Smooth muscle cell (in vitro differentiated cells): ENCODE data around the gene IGF2BP3. TPM values are rescaled to one million over a fixed set of nuclear protein-coding genes. Genes with fewer than 3 reads are reported as not detected.
A peak's percentile ranks its signal among the peaks of the same experiment; 100 is the strongest.

Experiments
- DNase-seq: peaks from one replicate; lab custom pipeline; 2025; ENCODE audit not compliant: unreplicated experiment; lab: John Stamatoyannopoulos, UW
- H2AFZ ChIP-seq: fragments of 200-600 bp; sonication (generic); 2 replicates; pipeline ENCODE4 v1.6.0; 2016; ENCODE audit warnings: antibody characterized with exemption, low read depth, mild to moderate bottlenecking
- H3F3A ChIP-seq: fragments of 200-600 bp; sonication (generic); 2 replicates; pipeline ENCODE4 v1.6.0; 2017; ENCODE audit warnings: antibody characterized with exemption, low read depth
- H3K27ac ChIP-seq: fragments of 200-600 bp; sonication (generic); 2 replicates; pipeline ENCODE4 v1.5.1; 2016; ENCODE audit warnings: low read depth, mild to moderate bottlenecking
- H3K27me3 ChIP-seq: fragments of 200-600 bp; sonication (generic); 2 replicates; pipeline ENCODE4 v1.6.1; 2016; ENCODE audit warnings: low read depth, mild to moderate bottlenecking
- H3K36me3 ChIP-seq: fragments of 200-600 bp; sonication (generic); 2 replicates; pipeline ENCODE4 v1.5.1; 2016; ENCODE audit warnings: low read depth
- H3K4me1 ChIP-seq: fragments of 200-600 bp; sonication (generic); 2 replicates; pipeline ENCODE4 v1.5.1; 2016; ENCODE audit warnings: low read depth
- H3K4me2 ChIP-seq: fragments of 200-600 bp; sonication (generic); 2 replicates; pipeline ENCODE4 v1.6.0; 2016; ENCODE audit warnings: mild to moderate bottlenecking
- H3K4me3 ChIP-seq: fragments of 200-600 bp; sonication (generic); 2 replicates; pipeline ENCODE4 v1.5.1; 2016; ENCODE audit warnings: mild to moderate bottlenecking
- H3K79me2 ChIP-seq: fragments of 200-600 bp; sonication (generic); 2 replicates; pipeline ENCODE4 v1.6.0; 2016; ENCODE audit warnings: low read depth, mild to moderate bottlenecking
- H3K9ac ChIP-seq: fragments of 200-600 bp; sonication (generic); 2 replicates; pipeline ENCODE4 v1.6.0; 2016; ENCODE audit warnings: low read depth
- H3K9me3 ChIP-seq: fragments of 200-600 bp; sonication (generic); replicated peaks from 2 replicates; pipeline ENCODE4 v1.5.1; 2016; ENCODE audit warnings: low read depth
- H4K20me1 ChIP-seq: fragments of 200-600 bp; sonication (generic); 2 replicates; pipeline ENCODE4 v1.6.0; 2016; ENCODE audit warnings: low read depth
- CTCF ChIP-seq: fragments of 200-600 bp; sonication (generic); IDR thresholded peaks from 2 replicates; pipeline ENCODE4 v1.5.1; 2017; ENCODE audit warnings: borderline replicate concordance, mild to moderate bottlenecking, antibody characterized with exemption; ENCODE audit not compliant: insufficient read depth, poor library complexity, severe bottlenecking
- WGBS: methylation state at CpG from one replicate; pipeline ENCODE4 v1.1.7; 2016; ENCODE audit warnings: low lambda C conversion rate; 5-methylcytosine and 5-hydroxymethylcytosine counted together
- polyA plus RNA-seq: library from polyadenylated mRNA; unstranded; fragments of >200 nt; fragmentation: Nextera tagmentation; extraction: Ambion mirVana; gene quantifications from 2 replicates; pipeline ENCODE4 v1.2.1, GENCODE V29; 2016
- small RNA-seq: library from RNA; depleted of rRNA; stranded (forward); fragments of <200 nt; gene quantifications from one replicate; pipeline ENCODE3, GENCODE V24; 2014
- total RNA-seq: library from RNA; depleted of rRNA; stranded (reverse); fragments of >200 nt; gene quantifications from 2 replicates; pipeline ENCODE4 v1.2.3, GENCODE V29; 2014

Gene IGF2BP3
- total and polyA plus RNA-seq, 2 experiments from 2014 or later, result 7.9 to 35.2 TPM

DNA sequence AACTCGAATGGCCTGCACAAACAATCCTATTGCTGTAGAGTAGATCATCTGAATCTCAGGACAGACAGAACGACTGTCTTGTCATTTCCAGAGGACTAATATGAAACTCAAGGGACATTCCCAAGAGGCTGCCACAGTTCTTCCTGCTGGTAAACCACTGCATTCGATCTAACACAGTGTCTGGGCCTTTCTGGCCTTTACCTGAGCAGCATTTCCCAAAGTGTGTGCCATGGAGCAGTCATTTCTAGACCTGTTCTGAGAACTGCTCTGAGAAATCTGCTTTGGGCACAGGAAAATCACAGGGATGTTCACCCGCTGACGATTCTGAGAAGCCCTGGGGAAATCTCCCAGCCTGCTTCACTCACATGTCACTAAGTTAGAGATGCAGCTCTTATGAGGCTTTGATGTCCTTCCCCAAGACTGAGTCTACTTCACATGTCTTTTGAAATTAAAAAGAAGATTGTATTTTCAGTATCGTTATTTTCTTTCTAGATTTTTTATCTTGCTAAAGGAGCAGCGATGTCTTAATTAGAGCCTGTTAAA lies 205.3 kb downstream of the IGF2BP3 start:
- Histone ChIP-seq H3K9me3 (no peaks in the 10 kb centered on the region), H4K20me1 (no peaks in the 10 kb centered on the region), H3K4me3 (no peak overlapping the region), H3K27ac (no peak overlapping the region), H3K79me2 (no peaks in the 10 kb centered on the region), H3K9ac (no peak overlapping the region), H3K4me1 (no peaks in the 10 kb centered on the region), H2AFZ (no peak overlapping the region), H3F3A (no peaks in the 10 kb centered on the region), H3K27me3 (peaks cover under 1% of the 10 kb centered on the region), H3K36me3 (no peaks in the 10 kb centered on the region), H3K4me2 (no peak overlapping the region)
- no peak for TF ChIP-seq CTCF
- 85% methylated on average over 7 of the region's 7 CpGs for WGBS
- DNase-seq, result no peak

DNA sequence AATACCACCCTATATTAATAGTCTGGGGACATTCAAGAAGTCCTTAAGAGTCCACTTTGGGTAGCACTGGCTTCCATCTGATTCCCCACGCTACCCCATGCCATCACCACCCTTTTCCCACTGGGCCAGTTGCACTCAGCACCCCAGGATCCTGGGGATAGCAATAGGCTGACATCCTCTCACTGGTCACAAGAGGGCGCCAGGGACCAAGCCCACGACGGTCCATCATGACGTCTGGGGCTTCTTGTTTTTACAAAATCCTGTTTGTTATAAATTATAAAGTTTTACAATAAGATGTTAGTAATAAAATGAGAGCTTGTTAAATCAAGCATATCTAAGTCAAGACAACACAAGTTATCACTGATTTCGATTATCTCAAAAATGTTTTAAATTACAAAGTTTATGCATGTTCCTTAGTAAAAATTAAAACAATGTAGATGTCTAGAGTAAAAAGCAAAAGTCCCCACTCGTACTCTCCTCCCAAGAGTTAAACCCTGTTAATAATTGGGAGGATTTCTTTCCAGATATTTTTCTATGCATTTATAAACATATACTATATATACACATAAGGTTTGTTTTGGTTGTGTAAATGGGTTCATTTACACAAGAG lies 208.3 kb downstream of the IGF2BP3 start:
- peak; percentile 75 for TF ChIP-seq CTCF
- peak; percentile 1 for DNase-seq
- Histone ChIP-seq H3K27ac (no peak overlapping the region), H2AFZ (peak overlapping the region; percentile 47), H3F3A (no peaks in the 10 kb centered on the region), H3K9ac (no peak overlapping the region), H4K20me1 (no peaks in the 10 kb centered on the region), H3K9me3 (no peaks in the 10 kb centered on the region), H3K27me3 (no peaks in the 10 kb centered on the region), H3K36me3 (no peaks in the 10 kb centered on the region), H3K4me3 (peak overlapping the region; percentile 31), H3K79me2 (no peaks in the 10 kb centered on the region), H3K4me1 (no peaks in the 10 kb centered on the region), H3K4me2 (peak overlapping the region; percentile 71)
- WGBS, result 7% methylated on average over 7 of the region's 7 CpGs

GRCh38 chr7:23260371-23260770 lies 209.9 kb downstream of the IGF2BP3 start:
- DNase-seq, result no peak
- TF ChIP-seq CTCF, result no peak
- Histone ChIP-seq H3K27me3 (no peaks in the 10 kb centered on the region), H3K4me2 (no peak overlapping the region), H3K9me3 (no peaks in the 10 kb centered on the region), H3K4me3 (no peak overlapping the region), H3K9ac (no peak overlapping the region), H3F3A (no peaks in the 10 kb centered on the region), H3K4me1 (no peaks in the 10 kb centered on the region), H4K20me1 (no peaks in the 10 kb centered on the region), H3K79me2 (no peaks in the 10 kb centered on the region), H3K36me3 (no peaks in the 10 kb centered on the region), H3K27ac (no peak overlapping the region), H2AFZ (no peak overlapping the region)
- 90% methylated on average over 10 of the region's 10 CpGs for WGBS

Small RNAs within 50 kb of the gene (small RNA-seq; reads per million reads assigned to genes)
- gene AC079780.1, result 7.7 reads per million, percentile 73 among the genes with 10 or more reads in this experiment
- not detected for gene RF00019
- gene RNU7-143P, result not detected
- gene SNORD65C, result not detected

Other genes starting within 250 kb of the IGF2BP3 start
- gene GPNMB, start 223.7 kb downstream of the IGF2BP3 start, total RNA-seq, result 23.2 and 26.1 TPM in 2 replicates
- gene GPNMB, start 223.7 kb downstream of the IGF2BP3 start, polyA plus RNA-seq, result 13.4 and 13.6 TPM in 2 replicates
- gene MALSU1, start 171.2 kb downstream of the IGF2BP3 start, total RNA-seq, result 77.7 and 89.8 TPM in 2 replicates
- gene MALSU1, start 171.2 kb downstream of the IGF2BP3 start, polyA plus RNA-seq, result 107 and 110 TPM in 2 replicates
- 77.0 and 89.0 TPM in 2 replicates for gene TRA2A, start 61.5 kb upstream of the IGF2BP3 start, total RNA-seq
- 43.0 and 43.9 TPM in 2 replicates for gene TRA2A, start 61.5 kb upstream of the IGF2BP3 start, polyA plus RNA-seq
- 19.4 and 23.2 TPM in 2 replicates for gene CCDC126, start 126.9 kb upstream of the IGF2BP3 start, total RNA-seq
- gene CCDC126, start 126.9 kb upstream of the IGF2BP3 start, polyA plus RNA-seq, result 8.5 and 9.5 TPM in 2 replicates
- gene FAM221A, start 209.7 kb upstream of the IGF2BP3 start, total RNA-seq, result 3.0 and 4.2 TPM in 2 replicates
- gene FAM221A, start 209.7 kb upstream of the IGF2BP3 start, polyA plus RNA-seq, result 0.78 and 1.4 TPM in 2 replicates
- 0.13 TPM in 1 of 2 replicates, not detected in the other for gene STK31, start 239.7 kb upstream of the IGF2BP3 start, total RNA-seq
- gene STK31, start 239.7 kb upstream of the IGF2BP3 start, polyA plus RNA-seq, result 0.07 TPM in 1 of 2 replicates, not detected in the other